COR-L47 (cell line): ENCODE measurements around the gene KRTAP10-4.
A peak's percentile ranks its signal among the peaks of the same experiment; 100 is the strongest.
"Not testable (repeated sequence)": the region's sequence is repeated elsewhere in the genome, so short reads cannot be mapped to it uniquely, and the experiment has no call there.

Source experiments
- DNase-seq: peaks from one replicate; lab custom pipeline; 2025; lab: John Stamatoyannopoulos, UW

KRTAP10-4 gene

GRCh38 chr21:44533891-44534627 is 39.5 kb upstream of the KRTAP10-4 start:
- no peak for DNase-seq

- DNase-seq: no peak
Observed at GRCh38 chr21:44534688-44535087, 38.8 kb upstream of the KRTAP10-4 start.

DNA sequence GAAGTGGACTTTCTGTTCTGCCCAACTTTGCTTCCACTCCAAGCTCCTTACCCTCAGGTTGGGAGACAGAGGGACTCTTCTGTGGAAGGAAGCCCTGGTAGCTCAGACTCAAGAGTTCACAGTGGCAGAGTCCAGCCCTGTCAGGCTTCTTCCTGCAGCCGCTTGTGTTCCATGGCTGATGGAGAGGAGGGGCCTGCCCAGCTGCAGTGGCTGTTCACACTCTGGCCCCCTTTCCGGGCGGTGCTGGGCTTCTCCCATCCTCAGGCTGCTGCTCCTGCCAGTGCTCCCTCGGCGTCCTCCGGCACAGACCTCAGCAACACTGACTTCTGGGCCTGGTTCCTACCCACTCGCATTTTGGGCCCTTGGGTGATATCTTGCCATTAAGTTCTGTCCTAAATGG is 37.6 kb upstream of the KRTAP10-4 start:
- DNase-seq: no peak

GRCh38 chr21:44537930-44538911 is 35.3 kb upstream of the KRTAP10-4 start:
- DNase-seq: no peak

- DNase-seq: no peak
Observed at GRCh38 chr21:44539046-44539445, 34.5 kb upstream of the KRTAP10-4 start.

- no peak for DNase-seq
Observed at GRCh38 chr21:44539991-44540666, 33.4 kb upstream of the KRTAP10-4 start, which contains the start of gene KRTAP10-1. Gene KRTAP10-1, minus strand, starts transcription at chr21:44540195. Its CDS starts 45 bp downstream, at chr21:44540150.

- no peak for DNase-seq
Observed at GRCh38 chr21:44540741-44541288, 32.7 kb upstream of the KRTAP10-4 start.

GRCh38 chr21:44542716-44543115 is 30.8 kb upstream of the KRTAP10-4 start:
- DNase-seq: no peak

GRCh38 chr21:44544566-44544965 is 29.0 kb upstream of the KRTAP10-4 start:
- no peak for DNase-seq

DNA sequence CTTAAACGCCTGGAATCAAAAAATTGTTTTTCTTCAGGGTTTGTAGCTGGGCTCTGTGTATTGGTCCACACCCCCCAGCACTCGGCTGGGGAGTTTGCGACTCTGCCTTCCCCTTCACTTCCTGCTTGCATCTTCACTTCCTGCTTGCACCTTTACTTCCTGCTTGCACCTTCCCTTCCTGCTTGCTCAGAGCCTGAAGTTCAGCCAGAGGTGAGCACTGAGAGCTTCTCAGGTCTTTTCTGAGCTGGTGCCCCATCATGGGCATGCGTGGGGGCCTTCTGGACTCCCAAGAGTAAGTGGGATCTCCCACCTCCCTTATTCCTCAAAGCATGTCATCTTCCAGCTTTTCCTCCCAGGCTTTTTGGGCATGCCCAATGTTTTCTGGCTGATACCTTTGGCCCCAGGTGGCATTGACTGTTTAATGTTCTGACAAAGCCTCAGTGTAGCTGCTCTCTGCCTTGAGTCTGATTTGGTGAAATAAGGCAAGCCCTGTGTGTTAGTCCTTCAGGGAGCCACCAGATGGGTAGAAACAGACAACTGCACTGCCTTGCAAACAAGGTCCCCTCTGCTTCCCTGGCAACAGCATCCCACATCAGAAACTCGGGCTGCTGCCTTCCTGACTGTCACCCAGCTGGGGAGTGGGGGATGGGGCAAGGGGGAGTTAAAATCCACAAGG is 25.7 kb upstream of the KRTAP10-4 start:
- DNase-seq: no peak

- no peak for DNase-seq
Observed at GRCh38 chr21:44548381-44548780, 25.1 kb upstream of the KRTAP10-4 start.

GRCh38 chr21:44548922-44549321 is 24.6 kb upstream of the KRTAP10-4 start:
- no peak for DNase-seq

- no peak for DNase-seq
Observed at GRCh38 chr21:44549525-44550211, 23.9 kb upstream of the KRTAP10-4 start.

GRCh38 chr21:44550285-44550684 is 23.2 kb upstream of the KRTAP10-4 start:
- DNase-seq: not testable (repeated sequence)

DNA sequence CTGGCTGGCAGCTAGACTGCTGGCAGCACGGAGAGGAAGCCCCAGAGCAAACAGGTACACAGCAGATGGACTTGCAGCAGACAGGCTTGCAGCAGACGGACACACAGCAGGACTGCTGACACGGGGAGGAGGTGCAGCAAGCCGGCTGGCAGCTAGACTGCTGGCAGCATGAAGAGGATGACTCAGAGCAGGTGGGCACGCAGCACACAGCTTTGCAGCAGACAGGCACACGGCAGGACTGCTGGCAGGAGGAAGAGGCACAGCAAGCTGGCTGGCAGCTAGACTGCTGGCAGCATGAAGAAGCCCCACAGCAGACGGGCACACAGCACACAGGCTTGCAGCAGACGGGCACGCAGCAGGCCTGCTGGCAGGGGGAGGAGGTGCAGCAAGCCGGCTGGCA is 22.7 kb upstream of the KRTAP10-4 start:
- peak; percentile 40 for DNase-seq

DNA sequence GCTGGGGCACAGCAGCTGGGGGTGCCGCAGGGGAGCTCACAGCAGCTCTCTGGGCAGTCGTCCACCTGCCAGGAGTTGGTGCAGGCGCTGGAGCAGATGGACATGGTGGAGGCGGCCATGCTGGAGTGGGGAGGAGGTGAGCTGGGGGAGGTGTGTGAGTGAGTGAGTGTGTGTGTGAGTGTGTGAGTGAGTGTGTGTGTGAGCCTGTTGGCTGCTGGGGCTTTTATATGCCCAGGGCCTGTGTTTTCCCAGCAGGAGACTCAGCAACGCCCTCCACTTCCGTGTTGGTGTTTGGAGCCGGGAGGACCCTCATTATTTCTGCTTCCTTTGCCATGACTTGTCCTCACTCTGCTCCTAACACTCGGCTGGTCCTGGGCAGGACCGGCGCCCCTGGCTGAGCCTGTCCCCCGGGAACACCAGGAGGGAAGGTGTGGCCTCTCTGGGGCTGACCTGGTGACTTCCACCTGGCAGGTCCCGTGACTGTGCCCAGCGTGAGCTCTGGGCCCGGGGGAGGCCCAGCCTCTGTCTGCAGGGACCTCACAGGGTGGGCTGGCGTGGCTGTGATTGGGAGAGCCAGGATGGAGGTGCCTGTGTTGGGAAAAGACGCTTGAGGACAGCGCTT is 22.1 kb upstream of the KRTAP10-4 start, which contains the start of gene KRTAP10-2:
TSS of gene KRTAP10-2 (minus strand) at position 166 of the 622 bp plus-strand sequence. CDS start at position 119, 47 bp downstream.
- DNase-seq: peak; percentile 92

DNA sequence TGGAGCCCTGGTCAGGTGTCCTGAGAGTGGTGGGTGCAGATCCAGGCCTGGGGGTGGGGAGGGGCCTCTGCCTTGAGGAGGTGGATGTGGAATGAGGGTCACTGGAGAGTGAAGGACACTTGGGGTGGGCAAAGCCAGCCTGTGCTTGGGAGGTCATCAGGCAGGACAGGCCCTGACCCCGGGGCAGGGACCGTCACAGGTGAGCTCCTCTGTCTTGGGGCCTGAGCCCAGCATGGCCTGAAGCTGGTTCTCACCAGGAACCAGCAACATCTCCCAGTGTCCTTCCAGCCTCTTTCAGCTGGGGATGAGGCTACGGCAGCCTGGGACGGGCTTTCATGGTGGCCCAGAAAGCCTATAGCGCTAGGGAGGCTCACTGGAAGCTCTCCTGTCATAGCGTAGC is 21.4 kb upstream of the KRTAP10-4 start:
- DNase-seq: no peak

DNA sequence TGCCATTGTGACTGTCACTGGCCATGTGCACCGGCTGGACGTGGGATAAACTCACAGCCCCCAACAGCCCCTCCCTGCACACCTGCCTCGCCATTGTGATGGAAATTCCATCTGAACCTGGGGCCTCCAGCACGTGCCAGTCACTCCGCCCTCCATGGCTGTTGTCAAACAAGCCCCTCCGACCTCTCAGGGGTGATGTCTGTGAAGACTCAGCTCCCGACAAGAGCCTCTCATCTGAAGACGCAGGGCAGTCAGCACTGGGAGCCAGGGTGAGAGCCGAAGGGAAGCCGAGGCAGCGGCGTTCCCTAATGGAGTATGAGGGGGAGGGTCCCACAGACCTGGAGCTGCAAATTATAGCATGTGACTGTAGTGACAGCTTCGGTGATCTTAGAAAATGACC is 20.8 kb upstream of the KRTAP10-4 start:
- no peak for DNase-seq

DNA sequence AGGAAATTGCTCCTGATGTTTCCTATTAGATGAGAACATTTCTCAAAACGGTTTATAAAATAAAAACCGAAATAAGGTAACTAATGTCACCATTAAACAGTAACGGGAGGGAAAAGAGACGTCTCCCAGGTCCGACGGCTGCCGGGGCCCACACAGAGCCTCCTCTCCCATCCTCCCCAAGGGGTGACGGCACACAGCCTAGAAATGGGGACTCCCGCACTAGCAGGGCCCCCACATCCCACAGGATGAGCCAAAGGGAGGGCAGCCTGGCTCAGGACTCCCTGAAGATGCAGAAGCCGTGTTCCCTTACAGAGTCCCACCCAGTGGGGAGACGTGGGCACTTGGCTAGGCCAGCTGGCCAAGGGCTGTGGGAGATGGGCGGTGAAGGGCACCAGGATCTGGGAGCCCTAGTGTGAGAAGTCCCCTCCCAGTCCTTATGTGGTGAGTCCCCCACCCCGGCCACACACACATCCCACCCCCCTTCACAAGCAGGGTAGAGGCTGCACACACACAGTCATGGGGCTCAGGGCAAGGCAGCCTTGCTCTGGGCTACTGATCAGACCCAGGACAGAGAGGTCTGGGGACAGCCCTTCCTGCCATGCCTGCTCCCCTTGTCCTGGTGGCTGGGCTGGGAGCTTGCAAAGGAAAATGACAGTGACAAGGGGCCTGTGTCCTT is 18.2 kb upstream of the KRTAP10-4 start:
- no peak for DNase-seq

DNA sequence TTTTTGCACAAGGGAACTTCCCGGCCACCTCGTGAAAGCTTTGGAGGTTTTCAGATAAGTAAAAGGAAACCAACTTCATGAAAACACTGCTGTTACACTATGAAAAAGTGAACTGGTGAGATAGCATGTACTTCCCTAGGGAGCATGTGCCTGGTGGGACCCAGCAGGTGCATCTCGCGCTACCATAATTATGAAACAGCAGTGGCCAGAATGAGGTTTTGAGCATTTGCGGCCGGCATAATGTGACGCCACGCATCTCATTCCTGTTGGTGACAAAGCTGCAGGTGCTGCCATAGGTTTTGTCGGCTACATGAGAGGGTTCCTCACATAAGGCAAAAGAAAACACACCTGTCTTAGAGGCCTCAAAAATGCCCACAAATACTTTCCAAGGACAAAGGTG is 16.6 kb upstream of the KRTAP10-4 start:
- DNase-seq: peak; percentile 57
